HEK293 (cell line): ENCODE data around the gene EFCC1.

Experiments used
- PATZ1 ChIP-seq: fragments of 450-650 bp; formaldehyde crosslinking; IDR thresholded peaks from 2 replicates; pipeline ENCODE4 v1.5.1; 2016; ENCODE audit warnings: missing biosample characterization, missing genetic modification characterization
- ZFP41 ChIP-seq: fragments of 450-650 bp; formaldehyde crosslinking; IDR thresholded peaks from 2 replicates; pipeline ENCODE4 v1.5.1; 2016; ENCODE audit warnings: missing biosample characterization, missing genetic modification characterization, borderline replicate concordance
- ZNF548 ChIP-seq: fragments of 450-650 bp; formaldehyde crosslinking; IDR thresholded peaks from 2 replicates; pipeline ENCODE4 v1.5.1; 2016; ENCODE audit warnings: missing biosample characterization, missing genetic modification characterization
- ZNF639 ChIP-seq: fragments of 450-650 bp; formaldehyde crosslinking; IDR thresholded peaks from 2 replicates; pipeline ENCODE4 v1.5.1; 2016; ENCODE audit warnings: missing biosample characterization, missing genetic modification characterization
- ZNF776 ChIP-seq: fragments of 450-650 bp; formaldehyde crosslinking; IDR thresholded peaks from 2 replicates; pipeline ENCODE4 v1.5.0; 2017; ENCODE audit warnings: missing biosample characterization, missing genetic modification characterization, borderline replicate concordance
- TF ChIP-seq, protein P1 (sequence below): fragments of 450-650 bp; formaldehyde crosslinking; IDR thresholded peaks from 2 replicates; pipeline ENCODE4 v1.5.1; 2016; ENCODE audit warnings: missing biosample characterization, missing genetic modification characterization
- TF ChIP-seq, protein P2 (sequence below): fragments of 450-650 bp; formaldehyde crosslinking; IDR thresholded peaks from 2 replicates; pipeline ENCODE4 v1.5.1; 2017; ENCODE audit warnings: missing biosample characterization, missing genetic modification characterization

- no peak for TF ChIP-seq ZNF776 (tag by site-specific recombination)
- TF ChIP-seq, protein P1, sequence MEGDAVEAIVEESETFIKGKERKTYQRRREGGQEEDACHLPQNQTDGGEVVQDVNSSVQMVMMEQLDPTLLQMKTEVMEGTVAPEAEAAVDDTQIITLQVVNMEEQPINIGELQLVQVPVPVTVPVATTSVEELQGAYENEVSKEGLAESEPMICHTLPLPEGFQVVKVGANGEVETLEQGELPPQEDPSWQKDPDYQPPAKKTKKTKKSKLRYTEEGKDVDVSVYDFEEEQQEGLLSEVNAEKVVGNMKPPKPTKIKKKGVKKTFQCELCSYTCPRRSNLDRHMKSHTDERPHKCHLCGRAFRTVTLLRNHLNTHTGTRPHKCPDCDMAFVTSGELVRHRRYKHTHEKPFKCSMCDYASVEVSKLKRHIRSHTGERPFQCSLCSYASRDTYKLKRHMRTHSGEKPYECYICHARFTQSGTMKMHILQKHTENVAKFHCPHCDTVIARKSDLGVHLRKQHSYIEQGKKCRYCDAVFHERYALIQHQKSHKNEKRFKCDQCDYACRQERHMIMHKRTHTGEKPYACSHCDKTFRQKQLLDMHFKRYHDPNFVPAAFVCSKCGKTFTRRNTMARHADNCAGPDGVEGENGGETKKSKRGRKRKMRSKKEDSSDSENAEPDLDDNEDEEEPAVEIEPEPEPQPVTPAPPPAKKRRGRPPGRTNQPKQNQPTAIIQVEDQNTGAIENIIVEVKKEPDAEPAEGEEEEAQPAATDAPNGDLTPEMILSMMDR (tag by site-specific recombination) = no peak
- no peak for TF ChIP-seq ZFP41 (tag by site-specific recombination)
- TF ChIP-seq, protein P2, sequence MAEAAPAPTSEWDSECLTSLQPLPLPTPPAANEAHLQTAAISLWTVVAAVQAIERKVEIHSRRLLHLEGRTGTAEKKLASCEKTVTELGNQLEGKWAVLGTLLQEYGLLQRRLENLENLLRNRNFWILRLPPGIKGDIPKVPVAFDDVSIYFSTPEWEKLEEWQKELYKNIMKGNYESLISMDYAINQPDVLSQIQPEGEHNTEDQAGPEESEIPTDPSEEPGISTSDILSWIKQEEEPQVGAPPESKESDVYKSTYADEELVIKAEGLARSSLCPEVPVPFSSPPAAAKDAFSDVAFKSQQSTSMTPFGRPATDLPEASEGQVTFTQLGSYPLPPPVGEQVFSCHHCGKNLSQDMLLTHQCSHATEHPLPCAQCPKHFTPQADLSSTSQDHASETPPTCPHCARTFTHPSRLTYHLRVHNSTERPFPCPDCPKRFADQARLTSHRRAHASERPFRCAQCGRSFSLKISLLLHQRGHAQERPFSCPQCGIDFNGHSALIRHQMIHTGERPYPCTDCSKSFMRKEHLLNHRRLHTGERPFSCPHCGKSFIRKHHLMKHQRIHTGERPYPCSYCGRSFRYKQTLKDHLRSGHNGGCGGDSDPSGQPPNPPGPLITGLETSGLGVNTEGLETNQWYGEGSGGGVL (tag by site-specific recombination) = no peak
- TF ChIP-seq ZNF639 (tag by site-specific recombination) = no peak
- no peak for TF ChIP-seq ZNF548 (tag by site-specific recombination)
- TF ChIP-seq PATZ1 (tag by site-specific recombination) = no peak
Observed at GRCh38 chr3:129061888-129062834, 61.1 kb downstream of the EFCC1 start.
